GM12878 (cell line): ENCODE data around the gene POFUT1. TPM values are rescaled to one million over a fixed set of nuclear protein-coding genes. Genes with fewer than 3 reads are reported as not detected.

Experiments
- BHLHE40 ChIP-seq, 2 experiments: fragments of 450-650 bp in 1 of 2; IDR thresholded peaks; 2 replicates each; pipeline ENCODE4 v1.6.1; 2011 to 2017; ENCODE audit warnings: low read depth in 2 of 2, borderline replicate concordance in 1 of 2, improper control_type of control experiment in 1 of 2, low read length in 1 of 2, mild to moderate bottlenecking in 1 of 2
- CHD1 ChIP-seq: IDR thresholded peaks from 2 replicates; pipeline ENCODE4 v1.6.1; 2012; ENCODE audit warnings: low read depth, low read length, improper control_type of control experiment
- CREM ChIP-seq: IDR thresholded peaks from 2 replicates; pipeline ENCODE4 v1.6.1; 2014; ENCODE audit warnings: antibody characterized with exemption, low read depth
- CTCF ChIP-seq, 3 experiments: IDR thresholded peaks in 2 of 3; conservative IDR thresholded peaks in 1 of 3; 2 replicates each; pipeline ENCODE4 v1.5.1; 2011; ENCODE audit warnings: low read depth in 3 of 3, low read length in 3 of 3, mild to moderate bottlenecking in 3 of 3, control low read depth in 2 of 3, moderate library complexity in 2 of 3, inconsistent platforms in 1 of 3, mixed read lengths in 1 of 3; ENCODE audit not compliant: control insufficient read depth in 2 of 3, insufficient read depth in 1 of 3; ENCODE audit errors: extremely low read depth in 1 of 3
- E2F4 ChIP-seq: IDR thresholded peaks from 2 replicates; pipeline ENCODE4 v1.6.1; 2012; ENCODE audit warnings: low read depth, low read length, improper control_type of control experiment
- FOXK2 ChIP-seq: fragments of 450-650 bp; IDR thresholded peaks from 2 replicates; pipeline ENCODE4 v1.6.1; 2017; ENCODE audit warnings: mild to moderate bottlenecking, moderate library complexity
- NFXL1 ChIP-seq: fragments of 450-650 bp; IDR thresholded peaks from 2 replicates; pipeline ENCODE4 v1.6.1; 2017; ENCODE audit warnings: antibody characterized with exemption, mild to moderate bottlenecking, borderline replicate concordance
- NFYA ChIP-seq: IDR thresholded peaks from 2 replicates; pipeline ENCODE4 v1.6.1; 2011; ENCODE audit warnings: low read depth, mild to moderate bottlenecking, low read length, improper control_type of control experiment, borderline replicate concordance
- SUPT20H ChIP-seq: IDR thresholded peaks from 2 replicates; pipeline ENCODE4 v1.6.1; 2011; ENCODE audit warnings: low read depth, mild to moderate bottlenecking, low read length, moderate library complexity, borderline replicate concordance; ENCODE audit not compliant: control insufficient read depth
- polyA plus RNA-seq, 11 experiments: library from polyadenylated mRNA; depleted of rRNA in 4 of 11; unstranded in 6 of 11; stranded (reverse) in 5 of 11; fragments of >200 nt; fragmentation: Nextera tagmentation in 4 of 11; fragmentation: Illumina TruSeq in 1 of 11; extraction: Ambion mirVana in 4 of 11; extraction: Trizol in 1 of 11; gene quantifications; 1 replicate in 1 of 11; 2 replicates in 10 of 11; pipeline versions ENCODE4 v1.2.1 to v1.2.3, GENCODE V29; 2011 to 2016; ENCODE audit warnings: inconsistent platforms in 2 of 11, missing spikeins in 2 of 11, low read depth in 1 of 11
- total RNA-seq, 4 experiments: library from RNA; depleted of rRNA in 3 of 4; stranded (reverse); fragments of >200 nt in 3 of 4; fragmentation: Illumina TruSeq in 1 of 4; extraction: Trizol in 1 of 4; gene quantifications; 2 replicates each; pipeline versions ENCODE4 v1.2.1 to v1.2.3, GENCODE V29; 2013 to 2021

POFUT1 gene
- total and polyA plus RNA-seq, 10 of the 15 experiments (the other 5 are each of a cell fraction or from before 2014, with no cell fraction given) = 2.6 to 33.4 (median 23.1) TPM

- TF ChIP-seq CREM = peak; percentile 33; the same call in 1 of the 2 replicates
- no peak for TF ChIP-seq FOXK2
- TF ChIP-seq NFYA = no peak
- no peak for TF ChIP-seq E2F4
- no peak for TF ChIP-seq CHD1
- TF ChIP-seq NFXL1 = no peak
- TF ChIP-seq CTCF (IDR thresholded peaks at IDR 0.05 in 2 of 3, conservative IDR thresholded peaks at IDR 0.05 in 1 of 3; ENCODE audit: control insufficient read depth in 2 of 3, extremely low read depth in 1 of 3, insufficient read depth in 1 of 3, low read depth in 3 of 3, low read length in 3 of 3) = peak in 2 of 3 experiments; percentile 20 to 25; a peak in 2 of 6 replicates
- peak; percentile 45 to 72; a peak in 3 of 4 replicates for TF ChIP-seq BHLHE40 (IDR thresholded peaks at IDR 0.05; ENCODE audit: borderline replicate concordance in 1 of 2, low read depth in 2 of 2, low read length in 1 of 2)
- TF ChIP-seq SUPT20H = no peak
Measured at GRCh38 chr20:32207626-32208498, at the start of gene POFUT1, which contains the start of gene PLAGL2 (continued).
